ENCODE data around the gene BUB1B.

BUB1B gene

DNA sequence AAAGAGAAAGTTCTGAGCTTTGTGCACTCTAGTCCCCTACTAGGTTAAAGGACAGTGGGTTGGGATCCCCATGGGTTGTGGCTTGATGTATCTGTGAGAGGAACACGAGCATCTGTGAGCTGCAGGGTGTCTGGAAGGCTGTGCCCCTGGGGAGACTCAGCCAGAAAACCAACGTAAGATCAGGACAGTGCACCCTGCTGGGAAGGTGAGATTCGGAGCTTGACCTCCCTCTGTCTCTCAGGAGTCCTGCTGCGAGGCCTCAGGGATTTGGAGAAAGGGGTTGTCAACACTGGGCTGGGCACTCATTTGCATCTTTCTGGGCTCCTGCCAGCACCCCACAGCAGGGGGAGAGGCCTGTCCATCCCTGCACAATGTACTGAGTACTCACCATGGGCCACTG, 106.8 kb downstream of the BUB1B start:
- ChIA-PET POLR2A (no interaction called here), CTCF (interaction anchor here (0.6 to 14.9 kb wide), 12 partner anchors 12 to 222 kb away, joined by 3 to 310 read pairs (median 3); no protein-coding TSS in a partner anchor)
- peaks cover 0 to 4% (median 0%) of the 10 kb centered on the region in 5 experiments for H3K27me3 ChIP-seq (replicated peaks in 2 of 5; ENCODE audit: control insufficient read depth in 4 of 5, insufficient read depth in 5 of 5, low read length in 4 of 5)
- H3K4me3 ChIP-seq (ENCODE audit: control insufficient read depth in 1 of 7, extremely low read depth in 1 of 7, insufficient read depth in 4 of 7, low read depth in 2 of 7, low read length in 6 of 7) = no peak overlapping the region
- no peaks in the 10 kb centered on the region for H3K36me3 ChIP-seq (ENCODE audit: control insufficient read depth in 4 of 4, insufficient read depth in 4 of 4, low read length in 3 of 4)
- no peak overlapping the region for H3K27ac ChIP-seq (ENCODE audit: insufficient read depth in 1 of 2, low read depth in 1 of 2, low read length in 2 of 2, poor library complexity in 1 of 2, severe bottlenecking in 2 of 2)
- H3K9me3 ChIP-seq (ENCODE audit: control extremely low read depth in 1 of 5, control insufficient read depth in 4 of 5, insufficient read depth in 2 of 5, low read depth in 1 of 5, low read length in 4 of 5) = no peaks in the 10 kb centered on the region
- 96% methylated on average over 4 of the region's 4 CpGs for WGBS (ENCODE audit: insufficient coverage)
- no peak for DNase-seq
- H3K4me1 ChIP-seq (ENCODE audit: control extremely low read depth in 1 of 4, control insufficient read depth in 4 of 4, insufficient read depth in 4 of 4, low read length in 3 of 4) = no peaks in the 10 kb centered on the region

DNA sequence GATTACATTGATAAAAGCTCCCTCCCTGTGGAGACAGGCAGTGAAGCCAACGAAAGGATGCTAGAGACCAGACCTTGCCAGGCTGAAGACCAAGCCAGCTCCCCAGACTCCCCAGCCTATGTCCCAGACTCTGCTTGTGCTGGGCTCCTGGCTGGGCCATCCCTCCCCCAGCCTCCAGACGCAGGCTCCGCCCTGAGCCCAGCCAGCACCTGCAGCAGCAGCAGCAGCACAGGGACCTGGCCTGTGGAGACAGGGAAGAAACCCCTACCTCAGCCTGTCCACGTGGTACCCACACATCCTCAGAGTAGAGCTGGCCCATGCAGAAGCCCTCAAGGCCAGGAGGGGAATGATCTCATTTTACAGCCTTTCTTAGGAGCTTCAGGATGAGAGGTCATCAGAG, 108.7 kb downstream of the BUB1B start:
- WGBS (ENCODE audit: insufficient coverage) = 96% methylated on average over 4 of the region's 4 CpGs
- ChIA-PET CTCF (interaction anchor here (1.0 to 14.9 kb wide), 7 partner anchors 10 to 222 kb away, joined by 3 to 310 read pairs (median 75); partner anchors contain the start of gene CCDC9B), POLR2A (no interaction called here)
- Histone ChIP-seq H3K36me3 (ENCODE audit: control insufficient read depth in 4 of 4, insufficient read depth in 4 of 4, low read length in 3 of 4) (no peaks in the 10 kb centered on the region), H3K27me3 (replicated peaks in 2 of 5; ENCODE audit: control insufficient read depth in 4 of 5, insufficient read depth in 5 of 5, low read length in 4 of 5) (no peaks in the 10 kb centered on the region), H3K4me3 (ENCODE audit: control insufficient read depth in 1 of 7, extremely low read depth in 1 of 7, insufficient read depth in 4 of 7, low read depth in 2 of 7, low read length in 6 of 7) (no peak overlapping the region), H3K9me3 (ENCODE audit: control extremely low read depth in 1 of 5, control insufficient read depth in 4 of 5, insufficient read depth in 2 of 5, low read depth in 1 of 5, low read length in 4 of 5) (no peaks in the 10 kb centered on the region), H3K27ac (ENCODE audit: insufficient read depth in 1 of 2, low read depth in 1 of 2, low read length in 2 of 2, poor library complexity in 1 of 2, severe bottlenecking in 2 of 2) (no peak overlapping the region), H3K4me1 (ENCODE audit: control extremely low read depth in 1 of 4, control insufficient read depth in 4 of 4, insufficient read depth in 4 of 4, low read length in 3 of 4) (no peaks in the 10 kb centered on the region)
- DNase-seq = no peak

DNA sequence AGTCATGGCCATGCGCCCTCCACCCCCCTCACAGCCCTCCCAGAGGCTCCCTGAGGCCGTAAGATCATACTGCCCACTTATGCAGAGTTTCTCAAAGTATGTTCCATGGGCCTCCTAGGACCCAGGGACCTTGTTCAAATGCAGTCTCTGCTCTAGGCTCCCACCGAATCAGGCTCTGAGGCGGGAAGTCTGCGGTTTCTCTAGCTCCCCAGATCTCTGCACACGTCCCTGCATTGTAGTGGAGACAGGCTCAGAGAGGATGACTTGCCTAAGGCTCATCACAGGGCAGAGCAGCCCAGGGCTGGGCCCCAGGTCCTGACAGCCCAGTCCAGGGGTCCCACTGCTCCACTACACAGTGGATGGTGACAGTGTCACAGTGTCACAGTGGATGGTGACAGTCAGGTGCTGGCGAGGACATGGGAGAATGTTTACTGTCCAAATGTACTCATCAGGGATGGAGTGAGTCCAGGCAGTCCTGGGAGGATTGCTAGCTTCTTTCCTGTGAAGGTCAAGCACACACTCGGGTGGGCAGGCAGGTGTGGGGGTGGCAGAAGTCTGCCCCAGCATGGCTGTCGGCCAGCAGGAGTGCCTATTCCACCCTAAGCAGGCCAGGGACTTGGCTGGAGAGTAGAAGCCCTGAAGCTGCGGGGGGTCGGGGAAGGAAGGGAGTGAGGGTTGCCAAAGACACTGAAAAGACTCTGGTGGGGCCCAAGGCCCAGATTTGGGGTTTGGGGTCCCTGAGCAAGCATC, 109.6 kb downstream of the BUB1B start:
- ChIA-PET POLR2A (interaction anchor here (0.5 kb wide), 1 partner anchor 92 kb away, joined by 4 read pairs; no protein-coding TSS in a partner anchor), CTCF (interaction anchor here (1.0 to 14.9 kb wide), 9 partner anchors 10 to 223 kb away, joined by 3 to 337 read pairs (median 75); partner anchors contain the start of genes CCDC9B and PLCB2)
- Histone ChIP-seq H3K27ac (ENCODE audit: insufficient read depth in 1 of 2, low read depth in 1 of 2, low read length in 2 of 2, poor library complexity in 1 of 2, severe bottlenecking in 2 of 2) (no peak overlapping the region), H3K4me3 (ENCODE audit: control insufficient read depth in 1 of 7, extremely low read depth in 1 of 7, insufficient read depth in 4 of 7, low read depth in 2 of 7, low read length in 6 of 7) (no peak overlapping the region), H3K36me3 (ENCODE audit: control insufficient read depth in 4 of 4, insufficient read depth in 4 of 4, low read length in 3 of 4) (no peaks in the 10 kb centered on the region), H3K27me3 (replicated peaks in 2 of 5; ENCODE audit: control insufficient read depth in 4 of 5, insufficient read depth in 5 of 5, low read length in 4 of 5) (no peaks in the 10 kb centered on the region), H3K9me3 (ENCODE audit: control extremely low read depth in 1 of 5, control insufficient read depth in 4 of 5, insufficient read depth in 2 of 5, low read depth in 1 of 5, low read length in 4 of 5) (no peaks in the 10 kb centered on the region), H3K4me1 (ENCODE audit: control extremely low read depth in 1 of 4, control insufficient read depth in 4 of 4, insufficient read depth in 4 of 4, low read length in 3 of 4) (peaks cover 0 to 3% (median under 1%) of the 10 kb centered on the region in 4 experiments)
- 82% methylated on average over 9 of the region's 11 CpGs for WGBS (ENCODE audit: insufficient coverage)
- no peak for DNase-seq
